Effector CD8-positive, alpha-beta T cell (primary cell): ENCODE measurements around the gene VCL.
"Not testable (repeated sequence)": the region's sequence is repeated elsewhere in the genome, so short reads cannot be mapped to it uniquely, and the experiment has no call there.

Experiments used
- DNase-seq: peaks from one replicate; lab custom pipeline; 2025; lab: John Stamatoyannopoulos, UW
- total RNA-seq, 4 experiments: gene quantifications; one replicate each; lab custom pipeline; 2026; lab: John Stamatoyannopoulos, UW

Gene VCL
- 52.2 to 68.7 (median 60.0) reads per million in 4 experiments for total RNA-seq

DNA sequence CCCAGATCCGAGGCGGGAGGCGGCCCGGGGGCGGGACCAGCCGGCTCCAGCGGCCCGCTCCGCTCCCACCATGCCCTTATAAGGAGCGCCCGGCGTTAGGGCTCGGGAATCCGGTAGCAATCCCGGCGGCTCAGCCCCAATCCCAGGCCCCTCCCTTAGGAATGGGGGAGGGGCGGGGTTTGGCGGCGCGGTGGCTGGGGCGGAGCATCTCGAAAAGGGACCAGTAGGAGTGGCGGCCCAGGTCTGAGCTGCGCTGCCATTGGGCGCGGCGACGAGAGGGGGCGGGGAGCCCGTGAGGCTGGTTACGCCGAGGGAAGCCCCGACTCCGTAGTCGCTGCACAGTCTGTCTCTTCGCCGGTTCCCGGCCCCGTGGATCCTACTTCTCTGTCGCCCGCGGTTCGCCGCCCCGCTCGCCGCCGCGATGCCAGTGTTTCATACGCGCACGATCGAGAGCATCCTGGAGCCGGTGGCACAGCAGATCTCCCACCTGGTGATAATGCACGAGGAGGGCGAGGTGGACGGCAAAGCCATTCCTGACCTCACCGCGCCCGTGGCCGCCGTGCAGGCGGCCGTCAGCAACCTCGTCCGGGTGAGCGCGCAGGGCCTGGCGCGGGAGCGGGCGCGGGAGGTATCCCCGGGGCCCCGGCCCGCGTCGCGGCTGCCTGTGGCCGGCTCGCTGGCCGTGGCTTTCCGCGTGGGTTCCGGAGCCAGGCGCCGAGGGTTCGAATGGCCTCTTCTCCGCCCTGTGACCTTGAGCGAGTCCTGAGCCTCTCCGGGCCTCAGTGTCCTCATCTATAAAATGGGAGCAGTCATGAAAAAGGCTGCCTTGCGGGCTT lies at the start of gene VCL:
Gene VCL (plus strand): TSS at position 330 of the 836 bp plus-strand sequence. CDS start 92 bp downstream, at position 422.
- DNase-seq = peak; percentile 91

DNA sequence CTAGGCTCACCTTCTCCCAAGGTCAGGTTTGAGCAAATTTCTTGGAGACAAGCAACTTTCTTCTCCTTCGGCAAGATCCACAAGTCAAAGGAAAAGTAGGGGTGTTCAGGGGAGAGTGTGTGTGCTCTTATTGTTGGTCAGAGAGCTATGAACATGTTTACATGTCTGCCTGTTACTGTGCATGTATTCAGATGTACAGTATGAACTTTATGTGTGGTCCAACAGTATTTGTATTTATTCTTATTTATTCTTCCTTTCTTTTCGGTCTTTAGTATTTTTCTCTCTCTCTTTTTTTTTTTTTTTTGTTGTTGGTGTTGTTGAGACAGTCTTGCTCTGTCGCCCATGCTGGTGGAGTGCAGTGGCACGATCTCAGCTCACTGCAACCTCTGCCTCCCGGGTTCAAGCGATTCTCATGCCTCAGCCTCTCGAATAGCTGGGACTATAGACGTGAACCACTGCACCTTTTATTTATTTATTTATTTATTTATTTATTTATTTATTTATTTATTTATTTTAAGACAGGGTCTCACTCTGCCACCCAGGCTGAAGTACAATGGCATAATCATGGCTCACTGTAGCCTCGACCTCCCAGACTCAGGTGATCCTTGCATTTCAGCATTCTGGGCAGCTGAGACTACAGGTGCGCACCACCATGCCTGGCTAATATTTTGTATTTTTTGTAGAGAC lies 48.8 kb upstream of the VCL start:
- DNase-seq = no peak

DNA sequence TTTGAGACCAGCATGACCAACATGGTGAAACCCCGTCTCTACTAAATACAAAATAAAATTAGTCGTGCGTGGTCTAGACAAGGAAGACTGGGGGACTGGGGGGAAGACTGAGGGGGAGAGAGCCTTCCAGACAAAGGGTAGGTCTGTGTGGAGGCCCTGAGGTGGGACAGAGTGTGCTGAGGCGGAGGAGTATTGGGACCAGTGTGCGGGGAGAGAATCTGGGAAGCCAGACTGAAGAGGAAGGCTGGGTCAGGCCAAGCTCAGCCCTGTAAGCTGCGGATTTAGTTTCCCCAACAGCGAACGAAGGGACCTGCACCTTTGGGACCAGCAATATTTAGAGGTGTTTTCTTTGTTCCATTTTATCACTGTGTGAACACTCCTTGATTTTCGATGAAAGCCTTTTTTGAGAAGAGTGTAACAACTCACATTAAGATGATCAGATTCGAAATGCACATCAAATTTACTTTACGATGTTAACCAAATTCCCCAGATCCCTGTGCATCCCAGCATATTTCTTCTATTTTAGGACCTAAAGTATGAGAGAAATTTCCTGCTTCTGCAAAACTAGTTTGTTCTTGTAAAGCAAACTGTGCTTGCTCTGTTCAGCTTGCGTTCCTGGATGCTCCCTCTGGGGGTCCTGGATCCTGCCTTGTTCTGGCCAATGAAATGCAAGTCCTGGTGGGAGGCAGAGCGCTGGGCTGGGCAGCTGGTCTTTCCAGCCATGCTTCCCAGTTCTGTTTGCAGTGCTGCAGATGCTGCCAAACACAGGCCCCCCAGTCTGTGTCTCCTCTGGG lies 47.6 kb upstream of the VCL start:
- no peak for DNase-seq

GRCh38 chr10:73953665-73954064 lies 44.3 kb upstream of the VCL start:
- DNase-seq = no peak

DNA sequence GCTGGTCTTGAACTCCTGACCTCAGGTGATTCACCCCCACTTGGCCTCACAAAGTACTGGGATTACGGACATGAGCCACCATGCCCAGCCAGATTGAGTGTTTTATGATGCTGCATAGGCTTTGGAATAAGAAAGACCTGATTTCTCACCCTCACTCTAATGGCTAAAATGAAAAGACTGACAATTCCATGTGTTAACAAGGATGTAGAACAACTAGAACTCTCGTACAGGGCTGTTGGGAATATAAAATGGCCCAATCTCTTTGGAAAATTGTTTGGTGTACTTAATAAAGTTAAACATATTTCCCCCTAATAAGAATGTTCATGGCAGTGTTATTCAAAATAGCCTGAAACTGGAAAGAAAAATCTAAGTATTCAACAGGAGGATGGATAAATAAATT lies 43.2 kb upstream of the VCL start:
- DNase-seq = no peak

GRCh38 chr10:73955719-73956118 lies 42.2 kb upstream of the VCL start:
- DNase-seq = no peak

DNA sequence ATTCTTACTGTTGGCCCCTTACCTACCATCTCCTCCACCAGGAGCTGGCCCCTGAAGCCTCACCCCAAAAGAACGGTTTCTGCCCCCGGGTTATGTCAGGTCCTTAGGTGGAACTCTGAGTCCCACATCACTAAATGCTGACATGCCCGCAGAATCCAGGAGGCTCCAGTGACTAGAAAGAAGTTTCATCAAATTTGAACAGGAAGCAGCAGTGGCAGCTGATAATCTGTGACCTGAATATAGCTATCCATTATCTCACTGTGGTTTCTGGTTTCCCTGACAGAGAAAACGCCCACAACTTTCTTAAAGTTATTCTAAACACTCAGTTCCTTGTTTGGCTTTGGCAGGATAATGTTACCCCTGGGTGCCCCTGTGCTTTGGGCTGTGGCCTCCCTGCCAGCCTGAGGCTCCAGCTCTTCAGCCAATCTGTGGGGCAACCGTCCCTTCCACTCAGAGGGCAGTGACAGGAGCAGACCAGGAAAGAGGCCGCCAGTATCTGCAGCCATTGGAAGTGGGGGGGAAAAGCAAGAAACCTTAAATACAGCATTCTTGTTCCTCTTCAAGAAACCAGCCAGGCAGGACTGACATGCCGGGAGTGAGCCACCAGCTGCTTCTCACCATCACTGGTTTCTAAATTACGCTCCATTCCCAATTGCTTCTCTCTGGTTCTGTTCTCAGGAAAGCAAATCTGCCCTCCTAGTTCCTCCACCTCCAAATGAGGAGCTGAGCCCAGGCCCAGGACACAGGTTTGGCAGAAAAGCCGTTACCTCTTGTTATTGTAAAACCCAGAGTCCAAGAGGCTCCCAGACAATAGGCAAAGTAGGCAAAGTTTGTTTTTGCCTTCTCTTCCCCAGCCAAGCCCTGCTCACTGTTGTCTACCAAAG lies 41.2 kb upstream of the VCL start:
- no peak for DNase-seq

DNA sequence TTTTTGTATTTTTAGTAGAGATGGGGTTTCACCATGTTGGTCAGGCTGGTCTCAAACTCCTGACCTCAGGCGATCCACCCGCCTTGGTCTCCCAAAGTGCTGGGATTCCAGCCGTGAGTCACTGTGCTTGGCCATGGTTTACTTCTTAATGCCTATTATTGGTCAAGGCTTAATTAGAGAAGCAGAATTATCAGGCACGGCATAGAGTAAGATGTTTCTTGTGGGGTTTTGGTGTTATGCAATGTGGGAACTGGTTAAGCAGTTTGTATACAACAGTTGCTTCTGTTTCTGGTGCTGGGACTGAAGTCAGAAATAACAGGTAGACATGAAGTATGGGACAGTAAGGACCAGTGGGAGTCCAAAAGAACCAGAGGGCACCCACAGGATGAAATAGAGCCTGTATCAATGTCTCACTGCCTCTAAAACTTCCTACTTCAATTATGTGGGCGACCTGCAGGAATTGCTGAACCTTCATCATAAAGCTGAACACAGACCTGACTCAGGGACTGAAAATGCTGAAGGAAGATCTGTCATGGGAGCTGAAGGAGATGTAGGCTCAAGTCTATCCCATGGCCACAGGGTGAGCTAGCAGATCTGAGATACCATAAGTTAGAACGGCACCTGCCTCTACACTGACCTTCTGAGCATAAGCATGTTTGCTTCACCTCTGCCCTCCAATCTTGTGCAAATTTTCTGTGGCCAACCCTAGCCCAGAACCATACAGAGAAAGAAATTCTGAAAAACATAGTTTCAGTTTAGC lies 38.3 kb upstream of the VCL start:
- DNase-seq = no peak

DNA sequence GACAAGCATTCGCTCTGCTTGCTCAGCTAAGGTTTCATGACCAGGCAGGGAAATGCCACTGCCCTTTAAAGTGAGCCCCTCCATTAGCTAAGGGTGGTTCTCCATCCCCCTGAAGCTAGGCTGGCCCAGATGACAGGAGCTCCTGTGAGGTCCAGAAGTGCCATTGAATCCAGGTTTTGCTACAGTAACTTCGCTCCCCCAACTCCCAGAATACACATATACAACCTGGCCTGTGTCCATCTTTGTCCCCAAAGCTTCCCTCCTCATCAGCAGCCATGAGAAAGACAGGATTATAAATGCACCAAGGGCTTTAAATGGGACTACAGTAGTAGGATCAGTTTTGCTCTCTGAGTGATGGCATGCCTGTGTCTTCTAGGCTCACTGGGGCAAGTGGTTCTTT lies 35.5 kb upstream of the VCL start:
- no peak for DNase-seq

DNA sequence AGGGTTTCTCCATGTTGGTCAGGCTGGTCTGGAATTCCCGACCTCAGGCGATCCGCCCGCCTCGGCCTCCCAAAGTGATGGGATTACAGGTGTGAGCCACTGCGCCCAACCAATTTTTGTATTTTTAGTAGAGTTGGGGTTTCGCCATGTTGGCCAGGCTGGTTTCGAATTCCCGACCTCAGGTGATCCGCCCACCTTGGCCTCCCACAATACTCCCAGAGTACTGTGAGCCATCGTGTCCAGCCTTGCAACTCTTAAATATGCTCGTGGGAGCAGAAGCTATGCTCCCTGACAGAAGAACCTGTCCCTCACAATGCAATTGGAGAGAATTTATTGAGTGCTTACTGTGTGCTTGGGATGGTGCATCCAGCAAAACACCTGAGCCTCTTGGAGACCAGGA lies 34.4 kb upstream of the VCL start:
- DNase-seq = not testable (repeated sequence)

DNA sequence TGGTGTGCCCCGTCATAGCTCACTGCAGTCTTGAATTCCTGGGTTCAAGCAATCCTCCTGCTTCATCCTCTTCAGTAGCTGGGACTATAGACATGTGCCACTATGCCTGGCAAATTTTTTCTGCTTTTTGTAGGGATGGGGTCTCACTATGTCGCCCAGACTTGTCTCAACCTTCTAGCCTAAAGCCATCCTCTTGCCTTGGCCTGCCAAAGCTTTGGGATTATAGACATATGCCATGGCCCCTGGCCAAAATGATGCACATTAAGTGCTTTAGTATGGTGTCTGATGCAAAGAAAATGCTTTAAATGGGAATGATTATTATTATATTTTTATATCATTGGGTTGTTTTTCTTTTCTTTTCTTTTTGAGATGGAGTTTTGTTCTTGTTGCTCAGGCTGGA lies 33.2 kb upstream of the VCL start:
- DNase-seq = no peak

- DNase-seq = not testable (repeated sequence)
These were observed 32.5 kb upstream of the VCL start for GRCh38 chr10:73965267-73965889.

GRCh38 chr10:73965890-73966768 lies 31.8 kb upstream of the VCL start:
- no peak for DNase-seq

DNA sequence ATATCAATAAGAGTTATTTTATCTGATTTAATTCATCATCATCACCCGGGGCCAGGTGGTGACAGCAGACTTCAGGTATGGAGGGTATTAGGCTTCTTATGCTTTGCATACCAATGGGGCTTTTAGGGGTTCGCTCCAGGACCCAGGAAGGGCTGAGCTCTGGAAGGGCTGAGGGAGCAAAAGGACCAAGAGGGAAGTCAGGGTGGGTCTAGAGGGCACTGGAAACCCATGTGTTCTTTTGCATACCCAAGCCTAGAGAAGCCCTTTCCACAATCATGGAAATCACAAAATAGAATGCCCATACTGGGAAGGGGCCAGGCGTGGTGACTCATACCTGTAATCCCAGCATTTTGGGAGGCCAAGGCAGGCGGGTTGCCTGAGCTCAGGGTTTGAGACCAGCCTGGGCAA lies 30.9 kb upstream of the VCL start:
- DNase-seq = no peak

DNA sequence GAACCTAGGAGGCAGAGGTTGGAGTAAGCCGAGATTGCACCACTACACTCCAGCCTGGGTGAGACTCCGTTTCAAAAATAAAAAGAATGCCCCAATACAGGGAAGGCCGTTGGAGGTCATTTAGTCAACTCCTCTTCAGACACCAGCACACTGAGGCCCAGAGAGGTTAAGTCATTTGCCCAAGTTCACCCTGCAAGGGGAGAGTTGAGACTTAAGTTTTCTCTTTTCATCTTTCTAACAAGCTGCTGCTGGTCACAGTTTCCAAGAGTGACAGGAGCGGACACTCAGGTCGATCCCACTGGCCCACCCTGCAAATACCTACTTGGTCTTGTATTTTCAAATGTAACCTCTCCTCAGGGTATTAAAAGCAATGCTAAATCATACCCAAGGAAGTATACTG lies 30.4 kb upstream of the VCL start:
- no peak for DNase-seq

DNA sequence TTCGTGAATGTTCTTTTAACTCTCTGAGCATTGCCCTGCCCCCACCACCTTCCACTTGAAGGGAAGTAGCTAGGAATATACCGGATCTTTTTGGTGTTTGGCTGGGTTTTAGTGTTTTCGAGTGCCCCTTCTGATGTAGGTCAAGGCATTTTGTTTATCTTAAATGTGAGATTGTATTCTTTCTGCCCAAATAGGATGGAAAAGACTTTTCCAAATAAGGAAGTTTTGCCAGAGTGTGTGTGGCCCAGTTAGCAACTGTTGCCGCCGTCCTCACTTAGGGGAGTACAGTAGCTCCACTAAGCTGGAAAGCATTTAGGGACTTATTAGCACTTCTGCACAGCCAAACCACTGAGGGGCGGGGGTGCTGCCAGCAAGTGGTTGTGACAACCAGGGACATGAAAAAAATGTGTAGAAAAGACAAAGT lies 29.8 kb upstream of the VCL start:
- DNase-seq = no peak

DNA sequence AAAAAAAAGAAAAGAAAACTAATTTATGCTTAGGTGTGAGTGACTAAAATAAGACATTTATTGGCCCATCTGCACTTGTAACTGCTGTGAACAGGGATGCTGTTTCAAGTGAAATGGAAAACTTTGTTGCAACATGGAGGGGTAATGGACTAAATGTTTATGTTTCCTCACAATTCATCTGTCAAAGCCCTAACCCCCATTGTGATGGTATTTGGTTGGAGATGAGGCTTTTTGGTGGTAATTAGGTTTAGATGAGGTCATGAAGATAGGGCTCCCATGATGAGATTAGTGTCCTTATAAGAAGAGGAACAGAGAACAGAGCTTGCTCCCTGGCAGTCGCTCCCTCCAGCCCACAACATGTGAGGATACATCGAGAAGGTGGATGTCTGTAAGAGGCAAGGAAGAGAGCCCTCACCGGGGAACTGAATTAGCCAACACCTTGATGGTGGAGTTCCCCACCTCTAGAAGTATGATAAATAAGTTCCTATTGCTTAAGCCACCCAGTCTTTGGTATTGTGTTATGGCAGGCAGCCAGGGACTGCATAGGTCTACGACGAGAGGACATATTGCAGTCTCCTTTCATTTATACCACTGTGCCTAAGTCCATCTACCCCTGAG lies 28.6 kb upstream of the VCL start:
- no peak for DNase-seq

GRCh38 chr10:73970845-73971244 lies 27.1 kb upstream of the VCL start:
- no peak for DNase-seq
